ENCODE results near the gene USP22.

GRCh38 chr17:20999841-21000532 is 42.8 kb downstream of the USP22 start:
- TF ChIP-seq EZH2phosphoT487 (IDR thresholded peaks at IDR 0.05) (no peak), CTCF (IDR thresholded peaks at IDR 0.05) (no peak), EZH2 (IDR thresholded peaks at IDR 0.05) (no peak)

All from neural progenitor cell (in vitro differentiated cells).